Stimulated activated CD8-positive, alpha-beta memory T cell treated with anti-CD3 and anti-CD28 coated beads, Interleukin-2, amount 100 ng/mL, for 48 hours (primary cell): ENCODE measurements around the gene SNAP29.
"Not testable (repeated sequence)": the region's sequence is repeated elsewhere in the genome, so short reads cannot be mapped to it uniquely, and the experiment has no call there.

ENCODE experiments used
- DNase-seq, 2 donors: peaks; one replicate each; pipeline ENCODE4 v3.0.0-alpha.2; 2020; ENCODE audit warnings: low read depth in 2 of 2

SNAP29 gene

GRCh38 chr22:20866736-20867135 lies 7.9 kb downstream of the SNAP29 start:
- no peak for DNase-seq

DNA sequence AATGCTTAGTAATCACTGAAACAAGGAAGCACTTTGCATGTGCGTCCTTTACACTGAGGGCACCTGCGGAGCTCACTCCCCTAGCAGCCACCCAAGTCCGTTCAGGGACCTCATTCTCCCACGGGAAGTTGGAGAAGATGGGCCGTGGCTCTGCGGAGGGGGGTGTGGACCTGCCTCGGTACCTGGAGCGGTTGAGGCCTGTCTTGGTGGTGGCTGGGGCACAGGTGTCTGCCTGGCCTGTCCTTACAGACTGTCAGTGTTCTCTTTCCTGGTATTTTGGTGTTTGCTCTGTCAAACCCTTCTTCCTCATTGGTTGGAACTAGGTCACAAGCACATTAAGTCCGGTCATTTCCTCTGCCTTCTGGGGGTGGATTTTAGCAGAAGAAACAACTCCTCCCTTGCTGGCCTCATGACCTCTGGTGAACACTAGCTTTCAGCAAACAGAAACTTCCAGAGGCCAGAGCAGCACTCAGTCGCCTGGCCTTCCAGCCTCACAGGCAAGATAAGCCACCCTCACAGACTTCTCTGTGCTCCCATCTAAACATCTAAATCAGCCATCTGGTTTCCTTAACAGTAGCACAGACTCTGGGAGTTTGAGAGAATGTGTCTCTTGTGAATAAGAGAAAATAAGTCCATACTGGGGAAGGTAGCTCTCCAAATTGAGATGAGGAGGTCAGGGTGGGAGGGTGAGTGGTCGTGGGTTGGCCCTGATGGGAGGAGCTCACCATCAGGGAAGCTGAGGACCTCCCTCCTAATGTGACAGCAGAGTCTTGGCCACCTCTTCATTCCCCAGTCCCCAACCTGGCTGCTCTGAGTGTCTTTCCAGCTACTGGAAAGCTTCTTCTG lies 8.6 kb downstream of the SNAP29 start:
- no peak for DNase-seq

- DNase-seq, result no peak
Measured at GRCh38 chr22:20868025-20868962, 9.5 kb downstream of the SNAP29 start.

DNA sequence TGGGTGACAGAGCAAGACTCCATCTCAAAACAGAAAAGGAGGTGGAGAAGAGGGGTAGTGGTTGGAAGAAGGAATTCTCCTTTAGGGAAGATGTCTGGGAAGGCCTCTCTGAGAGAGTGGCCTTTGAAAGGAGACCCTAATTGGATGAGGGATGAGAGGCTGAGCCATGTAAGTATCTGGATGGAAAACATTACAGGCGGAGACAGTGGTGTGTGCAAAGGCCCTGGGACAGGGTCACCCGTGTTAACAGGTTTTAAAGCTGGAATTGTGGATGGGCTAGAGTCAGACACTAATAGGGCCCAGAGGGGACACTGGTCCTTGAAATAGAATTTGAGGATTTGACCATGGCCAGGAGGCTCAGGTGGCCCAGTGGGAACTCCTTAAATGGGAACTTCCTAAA lies 10.4 kb downstream of the SNAP29 start:
- DNase-seq, result no peak

DNA sequence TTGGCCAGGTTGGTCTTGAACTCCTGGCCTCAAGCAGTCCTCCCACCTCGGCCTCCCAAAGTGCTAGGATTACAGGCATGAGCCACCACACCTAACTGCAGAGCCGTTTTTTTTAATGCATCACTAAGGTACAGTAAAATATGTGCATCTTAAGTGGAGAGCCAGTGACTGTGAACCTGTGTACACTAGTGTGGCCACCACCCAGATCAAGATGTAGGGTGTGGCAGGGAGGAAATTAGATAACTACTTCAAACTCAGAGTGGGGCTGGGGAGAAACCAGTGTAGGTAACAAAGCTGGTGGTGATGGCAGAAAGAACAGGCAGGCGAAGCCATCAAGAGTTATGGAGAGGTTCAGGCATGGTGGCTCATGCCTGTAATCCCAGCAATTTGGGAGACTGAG lies 14.4 kb downstream of the SNAP29 start:
- no peak for DNase-seq

DNA sequence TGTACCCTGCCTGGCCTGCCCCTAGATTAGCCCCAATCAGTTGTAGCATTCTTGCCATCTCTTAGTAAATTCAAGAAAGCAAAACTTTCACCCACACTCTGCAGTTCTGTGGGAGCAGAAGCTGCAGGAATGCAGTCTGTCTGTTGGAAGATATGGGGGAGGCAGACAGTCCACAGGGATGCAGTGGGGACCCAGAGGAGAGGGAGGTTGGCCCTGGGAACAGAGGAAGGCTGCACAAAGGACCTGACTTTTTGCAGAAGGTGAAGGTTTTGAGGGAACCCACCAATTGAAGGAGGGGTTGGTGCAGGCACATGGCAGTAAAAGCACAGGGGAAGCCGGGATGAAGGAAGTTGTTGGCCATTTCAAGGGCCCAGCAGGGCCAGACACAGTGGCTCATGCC lies 16.5 kb downstream of the SNAP29 start:
- no peak for DNase-seq

GRCh38 chr22:20877715-20878114 lies 18.9 kb downstream of the SNAP29 start:
- DNase-seq, result no peak

- DNase-seq, result no peak
Measured at GRCh38 chr22:20881231-20881630, 22.4 kb downstream of the SNAP29 start.

DNA sequence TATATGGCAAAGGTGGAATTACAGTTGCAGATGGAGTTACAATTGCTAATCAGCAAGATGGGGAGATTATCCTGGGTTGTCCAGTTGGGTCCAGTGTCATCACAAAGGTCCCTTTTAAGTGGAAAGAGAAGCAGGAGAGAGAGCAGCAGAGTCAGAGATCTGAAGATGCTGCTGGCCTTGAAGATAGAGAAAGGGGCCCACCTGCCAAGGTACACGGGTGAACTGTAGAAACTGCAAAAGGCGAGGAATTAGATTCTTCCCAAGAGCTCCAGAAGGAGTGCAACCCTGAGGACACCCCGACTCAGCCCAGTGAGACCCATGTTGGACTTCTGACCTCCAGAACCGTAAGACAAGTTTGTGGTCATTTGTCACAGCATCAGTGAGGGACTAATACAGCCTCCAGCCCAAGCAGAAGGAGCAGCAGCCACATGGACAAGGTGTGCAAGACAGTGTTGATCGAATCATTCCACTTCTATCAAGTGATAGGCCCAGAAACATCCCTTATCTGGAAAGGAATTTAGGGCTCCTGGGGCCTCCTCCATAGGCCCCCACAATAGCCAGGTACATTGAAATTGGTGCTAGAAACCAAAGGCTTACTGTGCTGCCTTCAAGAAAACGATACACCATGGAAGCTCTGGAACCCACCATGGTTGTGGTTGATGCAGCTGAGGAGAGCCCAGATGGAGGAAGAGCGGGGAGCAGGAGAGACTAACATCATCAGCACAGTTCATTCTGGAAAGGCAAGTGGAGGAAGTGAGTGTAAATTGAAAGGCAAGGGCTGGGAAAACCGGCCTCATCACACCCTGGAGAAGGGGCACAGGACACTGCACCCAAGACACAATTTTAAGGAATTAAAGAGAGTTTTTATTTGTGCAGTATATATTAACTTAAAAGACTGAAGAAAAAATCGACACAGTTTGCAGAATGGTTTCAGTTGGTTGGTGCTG lies 23.3 kb downstream of the SNAP29 start:
- DNase-seq, result no peak

- no peak for DNase-seq
Measured at GRCh38 chr22:20882855-20883254, 24.0 kb downstream of the SNAP29 start.

GRCh38 chr22:20884454-20884853 lies 25.6 kb downstream of the SNAP29 start:
- DNase-seq, result no peak

GRCh38 chr22:20885017-20885556 lies 26.3 kb downstream of the SNAP29 start:
- DNase-seq, result no peak

GRCh38 chr22:20885557-20886323 lies 26.9 kb downstream of the SNAP29 start:
- peak; percentile 19 to 23 for DNase-seq

DNA sequence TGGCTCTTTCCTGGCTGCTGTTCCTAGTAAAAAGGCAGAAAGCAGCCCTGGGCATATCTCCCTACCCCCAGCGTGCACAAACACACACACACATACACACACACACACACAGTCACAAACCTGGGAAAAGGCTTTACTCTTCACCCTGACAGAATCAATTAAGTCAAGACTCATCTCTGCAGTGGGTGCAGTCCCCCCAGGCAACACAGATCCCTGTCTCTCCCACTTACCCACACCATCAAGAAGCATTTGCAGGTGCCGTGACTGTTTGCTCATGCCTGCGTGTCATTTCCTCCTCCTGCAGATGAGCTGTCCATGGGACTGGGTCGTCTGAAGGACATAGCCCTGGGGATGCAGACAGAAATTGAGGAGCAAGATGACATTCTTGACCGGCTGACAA lies 28.6 kb downstream of the SNAP29 start:
- no peak for DNase-seq

GRCh38 chr22:20889025-20889704 lies 30.4 kb downstream of the SNAP29 start:
- DNase-seq, result no peak

GRCh38 chr22:20889904-20890540 lies 31.2 kb downstream of the SNAP29 start:
- no peak for DNase-seq

GRCh38 chr22:20890975-20891374 lies 32.2 kb downstream of the SNAP29 start:
- no peak for DNase-seq

DNA sequence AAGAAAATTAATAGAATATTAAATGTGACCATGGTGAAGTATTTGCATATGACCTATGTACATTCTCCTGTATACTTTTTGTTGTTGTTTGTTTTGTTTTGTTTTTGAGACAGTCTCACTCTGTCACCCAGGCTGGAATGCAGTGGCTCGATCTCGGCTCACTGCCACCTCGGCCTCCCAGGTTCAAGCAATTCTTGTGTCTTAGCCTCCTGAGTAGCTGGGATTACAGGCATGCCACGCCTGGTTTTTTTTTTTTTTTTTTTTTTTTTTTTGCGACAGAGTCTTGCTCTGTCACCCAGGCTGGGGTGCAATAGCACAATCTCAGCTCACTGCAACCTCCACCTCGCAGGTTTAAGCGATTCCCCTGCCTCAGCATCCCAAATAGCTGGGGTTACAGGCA lies 38.9 kb downstream of the SNAP29 start:
- not testable (repeated sequence) for DNase-seq

GRCh38 chr22:20899827-20900423 lies 41.1 kb downstream of the SNAP29 start:
- DNase-seq, result no peak
